Measurements from ENCODE around the gene VIL1.

The VIL1 gene

DNA sequence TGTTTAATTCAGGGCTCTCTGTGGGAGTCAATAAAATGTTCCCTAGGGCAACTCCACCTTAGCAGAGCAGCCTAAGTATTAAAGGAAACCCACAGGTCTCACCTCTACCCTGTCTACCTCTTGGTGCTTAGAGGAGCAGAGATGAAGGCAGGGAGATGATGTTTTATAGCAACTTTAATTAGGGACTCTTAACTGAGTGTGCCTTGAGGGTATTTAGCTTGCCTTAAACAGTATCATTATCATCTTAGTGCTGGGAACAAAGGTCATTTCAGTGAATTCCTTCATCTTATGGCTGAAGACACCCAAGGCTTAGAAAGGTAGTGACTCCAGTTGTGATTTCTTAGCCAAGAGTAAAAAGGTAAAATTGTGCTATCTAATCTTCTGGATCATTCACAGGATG lies 26.7 kb downstream of the VIL1 start:
- no peak for DNase-seq

DNA sequence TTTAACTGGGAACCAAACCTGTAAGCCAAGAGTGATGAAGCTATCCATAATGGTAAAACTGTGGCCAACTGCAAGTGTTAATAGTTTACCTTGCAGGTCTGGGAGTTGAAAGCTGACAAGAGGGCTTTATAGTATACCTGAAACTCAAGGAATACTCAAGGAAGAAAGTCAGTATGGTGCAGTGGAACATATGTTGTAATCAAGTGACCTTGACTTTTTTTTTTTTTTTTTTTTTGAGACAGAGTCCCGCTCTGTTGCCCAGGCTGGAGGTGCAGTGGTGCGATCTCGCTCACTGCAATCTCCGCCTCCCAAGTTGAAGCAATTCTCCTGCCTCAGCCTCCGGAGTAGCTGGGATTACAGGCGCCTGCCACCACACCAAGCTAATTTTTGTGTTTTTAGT lies 27.6 kb downstream of the VIL1 start:
- no peak for DNase-seq

- no peak for DNase-seq
Measured at GRCh38 chr2:218447072-218447471, 28.1 kb downstream of the VIL1 start.

GRCh38 chr2:218448934-218449333 lies 30.0 kb downstream of the VIL1 start:
- DNase-seq, result no peak

GRCh38 chr2:218452079-218452478 lies 33.2 kb downstream of the VIL1 start:
- DNase-seq, result no peak

DNA sequence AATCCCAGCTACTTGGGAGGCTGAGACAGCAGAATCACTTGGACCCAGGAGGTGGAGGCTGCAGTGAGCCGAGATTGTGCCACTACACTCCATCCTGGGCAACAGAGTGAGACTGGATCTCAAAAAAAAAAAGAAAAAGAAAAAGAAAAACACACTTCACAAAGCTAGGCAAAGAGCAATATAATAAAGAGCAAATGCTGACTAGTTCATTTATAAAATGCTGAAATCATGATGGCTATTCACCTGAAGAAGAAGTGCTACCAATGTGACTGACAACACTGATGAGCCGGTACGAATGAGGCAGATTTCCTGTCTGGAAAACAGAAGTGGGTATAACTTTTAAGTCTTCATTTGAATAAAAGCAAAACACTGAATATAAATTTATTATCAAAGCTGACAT lies 37.9 kb downstream of the VIL1 start:
- no peak for DNase-seq

GRCh38 chr2:218458598-218458997 lies 39.7 kb downstream of the VIL1 start:
- DNase-seq, result no peak

GRCh38 chr2:218465987-218466633 lies 47.2 kb downstream of the VIL1 start:
- peak; percentile 8 to 29 for DNase-seq

GRCh38 chr2:218470448-218470847 lies 51.5 kb downstream of the VIL1 start:
- no peak for DNase-seq

GRCh38 chr2:218471036-218471435 lies 52.1 kb downstream of the VIL1 start:
- no peak for DNase-seq

- DNase-seq, result no peak
Measured at GRCh38 chr2:218471982-218472381, 53.1 kb downstream of the VIL1 start.

DNA sequence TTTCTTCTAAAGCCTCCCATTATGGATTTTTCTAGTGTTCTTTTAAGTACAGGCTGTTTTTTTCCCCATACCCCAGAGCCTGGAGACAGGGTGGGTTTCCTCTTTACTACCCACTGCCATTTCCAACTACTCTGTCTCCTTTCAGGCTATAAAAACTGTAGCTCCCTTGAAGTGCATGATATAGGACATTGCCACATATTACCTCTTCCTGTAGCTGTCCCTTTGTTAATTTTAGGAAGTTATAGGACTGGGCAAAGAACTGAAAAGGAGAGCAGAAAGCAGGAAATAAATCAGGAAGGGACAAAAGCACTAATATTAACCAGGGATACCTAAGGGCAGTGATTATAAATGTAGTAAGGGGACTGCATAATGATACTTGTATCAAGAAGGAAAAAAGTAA lies 54.1 kb downstream of the VIL1 start:
- no peak for DNase-seq

- no peak for DNase-seq
Measured at GRCh38 chr2:218474527-218474926, 55.6 kb downstream of the VIL1 start.

- no peak for DNase-seq
Measured at GRCh38 chr2:218476676-218477075, 57.8 kb downstream of the VIL1 start.

GRCh38 chr2:218477247-218477646 lies 58.3 kb downstream of the VIL1 start:
- no peak for DNase-seq

DNA sequence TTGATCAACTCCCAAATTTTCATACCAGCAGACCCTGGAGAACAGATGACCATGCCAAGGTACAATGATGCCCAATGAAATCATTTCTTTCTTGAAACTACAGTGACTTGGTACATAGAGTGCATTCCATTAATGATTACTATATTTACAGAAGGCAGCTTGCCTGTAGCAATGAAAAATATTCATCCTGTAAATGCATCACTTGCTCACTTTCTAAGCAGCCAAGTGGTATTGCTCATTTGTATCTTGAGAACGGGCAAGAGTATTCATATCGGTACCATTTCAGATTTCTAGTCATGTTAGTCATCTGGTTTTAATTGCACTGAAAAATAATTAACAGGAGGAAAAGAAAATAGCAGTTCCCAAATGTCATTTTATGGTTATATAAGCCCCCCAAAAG lies 59.6 kb downstream of the VIL1 start:
- DNase-seq, result no peak

DNA sequence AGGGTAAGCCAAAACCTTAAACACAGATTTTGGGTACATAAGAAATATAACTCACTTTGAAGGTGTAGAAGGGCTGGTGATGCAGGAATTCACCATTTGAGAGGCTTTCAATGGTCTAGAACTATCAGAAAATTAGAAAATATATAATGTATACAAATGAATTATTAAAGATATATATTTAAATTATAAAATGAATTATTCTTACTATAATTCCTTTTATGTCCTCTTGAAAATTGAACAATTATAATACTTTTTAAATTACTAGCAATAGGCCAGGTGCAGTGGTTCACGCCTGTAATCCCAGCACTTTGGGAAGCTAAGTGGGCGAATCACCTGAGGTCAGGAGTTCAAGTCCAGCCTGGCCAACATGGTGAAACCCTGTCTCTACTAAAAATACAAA lies 60.7 kb downstream of the VIL1 start:
- DNase-seq, result no peak

- no peak for DNase-seq
Measured at GRCh38 chr2:218482651-218483050, 63.7 kb downstream of the VIL1 start.

- no peak for DNase-seq
Measured at GRCh38 chr2:218485986-218486667, 67.2 kb downstream of the VIL1 start.

GRCh38 chr2:218500501-218501060 lies 81.7 kb downstream of the VIL1 start:
- no peak for DNase-seq

DNA sequence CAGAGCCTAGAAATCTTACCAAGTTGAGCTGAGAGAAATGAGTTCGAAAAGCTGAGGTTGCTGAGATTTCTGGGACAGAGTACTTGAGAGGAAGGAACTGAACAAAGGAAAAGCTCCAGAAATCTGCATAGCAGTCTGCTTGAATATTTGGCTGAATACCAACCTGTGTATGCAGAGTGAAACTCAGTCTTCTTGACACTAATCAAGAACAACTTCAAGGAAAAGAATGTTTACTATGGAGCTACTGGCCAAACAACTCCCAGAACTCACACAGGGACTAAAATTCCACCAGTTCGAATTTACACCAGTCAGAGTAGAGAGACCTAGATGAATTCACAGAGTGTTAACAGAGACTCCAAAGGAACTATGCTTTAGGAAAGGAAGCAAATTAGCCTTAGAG lies 82.7 kb downstream of the VIL1 start:
- DNase-seq, result no peak

Measured in NCI-H526 (cell line).